Loucy (cell line): Measurements from ENCODE around the gene LRRC23.

Experiments
- H2AFZ ChIP-seq: fragments of 200-600 bp; sonication (generic); 2 replicates; pipeline ENCODE4 v1.6.0; 2016; ENCODE audit warnings: antibody characterized with exemption, mild to moderate bottlenecking, low read length, moderate library complexity
- H3F3A ChIP-seq: fragments of 200-600 bp; 2 replicates; pipeline ENCODE4 v1.6.0; 2016; ENCODE audit warnings: antibody characterized with exemption, low read depth, mild to moderate bottlenecking
- H3K27me3 ChIP-seq: fragments of 200-600 bp; sonication (generic); 2 replicates; pipeline ENCODE4 v1.6.1; 2014; ENCODE audit warnings: low read length, mild to moderate bottlenecking; ENCODE audit not compliant: insufficient read depth, poor library complexity, severe bottlenecking
- H3K36me3 ChIP-seq: fragments of 200-600 bp; sonication (generic); 2 replicates; pipeline ENCODE4 v1.6.1; 2016; ENCODE audit warnings: low read length; ENCODE audit not compliant: insufficient read depth
- H3K4me1 ChIP-seq: fragments of 200-600 bp; sonication (generic); 2 replicates; pipeline ENCODE4 v1.5.1; 2014; ENCODE audit warnings: low read length, mild to moderate bottlenecking; ENCODE audit not compliant: insufficient read depth, poor library complexity, severe bottlenecking
- H3K4me2 ChIP-seq: fragments of 200-600 bp; sonication (generic); 2 replicates; pipeline ENCODE4 v1.6.0; 2014; ENCODE audit warnings: antibody characterized with exemption, low read length, low read depth, mild to moderate bottlenecking; ENCODE audit not compliant: poor library complexity, severe bottlenecking
- H3K4me3 ChIP-seq: fragments of 200-600 bp; sonication (generic); 2 replicates; pipeline ENCODE4 v1.5.1; 2014; ENCODE audit warnings: low read length, mild to moderate bottlenecking, mixed read lengths; ENCODE audit not compliant: poor library complexity, severe bottlenecking
- H3K79me2 ChIP-seq: fragments of 200-600 bp; sonication (generic); 2 replicates; pipeline ENCODE4 v1.6.1; 2014; ENCODE audit warnings: low read length; ENCODE audit not compliant: insufficient read depth
- H3K9ac ChIP-seq: fragments of 200-600 bp; sonication (generic); 2 replicates; pipeline ENCODE4 v1.6.0; 2014; ENCODE audit warnings: mild to moderate bottlenecking, low read depth, low read length, moderate library complexity; ENCODE audit not compliant: poor library complexity, severe bottlenecking
- H3K9me2 ChIP-seq: fragments of 200-600 bp; sonication (generic); replicated peaks from 2 replicates; pipeline ENCODE4 v1.6.1; 2016; ENCODE audit warnings: low read depth, low read length, mixed read lengths
- H3K9me3 ChIP-seq: fragments of 200-600 bp; sonication (generic); 2 replicates; pipeline ENCODE4 v1.6.1; 2014; ENCODE audit warnings: mild to moderate bottlenecking, antibody characterized with exemption, low read length, low read depth; ENCODE audit not compliant: insufficient read depth
- H4K20me1 ChIP-seq: fragments of 200-600 bp; sonication (generic); 2 replicates; pipeline ENCODE4 v1.6.0; 2014; ENCODE audit warnings: antibody characterized with exemption, low read length, mild to moderate bottlenecking; ENCODE audit not compliant: insufficient read depth, poor library complexity, severe bottlenecking
- CTCF ChIP-seq: fragments of 200-600 bp; sonication (generic); conservative IDR thresholded peaks from 2 replicates; pipeline ENCODE4 v1.5.1; 2014; ENCODE audit warnings: mild to moderate bottlenecking, antibody characterized with exemption, low read length
- EZH2phosphoT487 ChIP-seq: fragments of 200-600 bp; IDR thresholded peaks from 2 replicates; pipeline ENCODE4 v1.6.1; 2018; ENCODE audit warnings: antibody characterized with exemption, mild to moderate bottlenecking, moderate library complexity, borderline replicate concordance

Gene LRRC23

GRCh38 chr12:6871052-6871957 is 33.3 kb upstream of the LRRC23 start:
- H3K79me2 ChIP-seq: peaks cover 67% of the 10 kb centered on the region
- H3K9ac ChIP-seq: peak overlapping the region; percentile 92
- H3F3A ChIP-seq: peaks cover 5% of the 10 kb centered on the region; the same call in 1 of the 2 replicates
- H3K36me3 ChIP-seq: peaks cover 25% of the 10 kb centered on the region; the same call in 1 of the 2 replicates
- no peak overlapping the region for H2AFZ ChIP-seq
- H3K9me2 ChIP-seq: no peaks in the 10 kb centered on the region
- H3K27me3 ChIP-seq: peaks cover 4% of the 10 kb centered on the region
- H3K9me3 ChIP-seq: no peaks in the 10 kb centered on the region
- no peak for TF ChIP-seq CTCF
- TF ChIP-seq EZH2phosphoT487: no peak
- H4K20me1 ChIP-seq: peaks cover 51% of the 10 kb centered on the region
- peak overlapping the region; percentile 98 for H3K4me2 ChIP-seq
- peaks cover 42% of the 10 kb centered on the region for H3K4me1 ChIP-seq
- H3K4me3 ChIP-seq: peak overlapping the region; percentile 94

GRCh38 chr12:6872073-6873048 is 32.3 kb upstream of the LRRC23 start:
- Histone ChIP-seq H4K20me1 (peaks cover 51% of the 10 kb centered on the region), H3F3A (peaks cover 5% of the 10 kb centered on the region; the same call in 1 of the 2 replicates), H3K4me1 (peaks cover 36% of the 10 kb centered on the region)

More at GRCh38 chr12:6872073-6873048, 32.3 kb upstream of the LRRC23 start:
- H3K36me3 ChIP-seq: peaks cover 25% of the 10 kb centered on the region; the same call in 1 of the 2 replicates
- peaks cover 4% of the 10 kb centered on the region for H3K27me3 ChIP-seq
- H3K4me2 ChIP-seq: peak overlapping the region; percentile 98
- H3K9me3 ChIP-seq: no peaks in the 10 kb centered on the region
- H2AFZ ChIP-seq: no peak overlapping the region
- no peaks in the 10 kb centered on the region for H3K9me2 ChIP-seq
- TF ChIP-seq CTCF (peak; percentile 81), EZH2phosphoT487 (no peak)
- H3K79me2 ChIP-seq: peaks cover 61% of the 10 kb centered on the region
- peak overlapping the region; percentile 94 for H3K4me3 ChIP-seq
- peak overlapping the region; percentile 92 for H3K9ac ChIP-seq
